Measurements from ENCODE around the gene WDR45. TPM values are rescaled to one million over a fixed set of nuclear protein-coding genes. Genes with fewer than 3 reads are reported as not detected.

The WDR45 gene
- total RNA-seq, 4 donors from 2014 or later, result 68.1 to 77.9 (median 72.7) TPM

DNA sequence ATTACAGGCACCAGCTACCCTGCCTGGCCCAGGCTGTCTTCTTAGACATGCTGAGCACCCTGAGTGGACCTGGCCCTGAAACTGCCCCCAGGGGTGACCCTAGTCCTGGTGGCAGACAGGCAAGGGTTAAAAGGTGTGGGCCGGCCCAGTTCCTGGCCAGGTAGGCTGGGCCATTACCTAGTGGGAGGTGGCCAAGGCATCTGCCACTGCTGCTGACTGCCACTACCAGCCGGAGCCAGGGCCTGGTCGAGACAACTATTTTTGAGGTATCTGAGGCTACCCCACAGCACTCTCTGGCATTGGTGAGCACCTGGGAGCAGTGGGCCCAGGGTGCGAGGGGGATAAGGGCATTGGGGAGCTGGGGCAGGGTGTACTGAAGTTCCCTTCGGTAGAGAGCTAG, 20.9 kb downstream of the WDR45 start, which contains the start of gene CCDC120:
CCDC120 (plus strand) TSS at position 206 of the 400 bp plus-strand sequence. CDS start 3,043 bp downstream, outside the sequence.
- intact Hi-C loops (cut with DNase I), result no loop called here
- Histone ChIP-seq H3K4me1 (peaks cover 0 to 8% (median 7%) of the 10 kb centered on the region in 4 donors), H3K9me3 (peaks cover 0 to 9% (median 0%) of the 10 kb centered on the region in 4 donors), H3K4me3 (peak within 1 kb of the TSS in 1 of 4 donors; percentile 30), H3K27me3 (no peaks in the 10 kb centered on the region), H3K27ac (replicated peaks in 1 of 4) (peak within 1 kb of the TSS; percentile 23 to 46 (median 32)), H3K36me3 (peaks cover 0 to 16% (median 4%) of the 10 kb centered on the region in 4 donors)
- no peak for TF ChIP-seq POLR2AphosphoS5 (IDR thresholded peaks at IDR 0.05)
- TF ChIP-seq, protein P1, sequence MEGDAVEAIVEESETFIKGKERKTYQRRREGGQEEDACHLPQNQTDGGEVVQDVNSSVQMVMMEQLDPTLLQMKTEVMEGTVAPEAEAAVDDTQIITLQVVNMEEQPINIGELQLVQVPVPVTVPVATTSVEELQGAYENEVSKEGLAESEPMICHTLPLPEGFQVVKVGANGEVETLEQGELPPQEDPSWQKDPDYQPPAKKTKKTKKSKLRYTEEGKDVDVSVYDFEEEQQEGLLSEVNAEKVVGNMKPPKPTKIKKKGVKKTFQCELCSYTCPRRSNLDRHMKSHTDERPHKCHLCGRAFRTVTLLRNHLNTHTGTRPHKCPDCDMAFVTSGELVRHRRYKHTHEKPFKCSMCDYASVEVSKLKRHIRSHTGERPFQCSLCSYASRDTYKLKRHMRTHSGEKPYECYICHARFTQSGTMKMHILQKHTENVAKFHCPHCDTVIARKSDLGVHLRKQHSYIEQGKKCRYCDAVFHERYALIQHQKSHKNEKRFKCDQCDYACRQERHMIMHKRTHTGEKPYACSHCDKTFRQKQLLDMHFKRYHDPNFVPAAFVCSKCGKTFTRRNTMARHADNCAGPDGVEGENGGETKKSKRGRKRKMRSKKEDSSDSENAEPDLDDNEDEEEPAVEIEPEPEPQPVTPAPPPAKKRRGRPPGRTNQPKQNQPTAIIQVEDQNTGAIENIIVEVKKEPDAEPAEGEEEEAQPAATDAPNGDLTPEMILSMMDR (IDR thresholded peaks at IDR 0.05), result no peak
- no peak for TF ChIP-seq EP300 (IDR thresholded peaks at IDR 0.05)
- no peak for TF ChIP-seq POLR2A (IDR thresholded peaks at IDR 0.05; ENCODE audit: low read depth)
- DNase-seq (ENCODE audit: extremely low spot score), result no peak
- WGBS, result 70% methylated on average over 5 of the region's 5 CpGs

DNA sequence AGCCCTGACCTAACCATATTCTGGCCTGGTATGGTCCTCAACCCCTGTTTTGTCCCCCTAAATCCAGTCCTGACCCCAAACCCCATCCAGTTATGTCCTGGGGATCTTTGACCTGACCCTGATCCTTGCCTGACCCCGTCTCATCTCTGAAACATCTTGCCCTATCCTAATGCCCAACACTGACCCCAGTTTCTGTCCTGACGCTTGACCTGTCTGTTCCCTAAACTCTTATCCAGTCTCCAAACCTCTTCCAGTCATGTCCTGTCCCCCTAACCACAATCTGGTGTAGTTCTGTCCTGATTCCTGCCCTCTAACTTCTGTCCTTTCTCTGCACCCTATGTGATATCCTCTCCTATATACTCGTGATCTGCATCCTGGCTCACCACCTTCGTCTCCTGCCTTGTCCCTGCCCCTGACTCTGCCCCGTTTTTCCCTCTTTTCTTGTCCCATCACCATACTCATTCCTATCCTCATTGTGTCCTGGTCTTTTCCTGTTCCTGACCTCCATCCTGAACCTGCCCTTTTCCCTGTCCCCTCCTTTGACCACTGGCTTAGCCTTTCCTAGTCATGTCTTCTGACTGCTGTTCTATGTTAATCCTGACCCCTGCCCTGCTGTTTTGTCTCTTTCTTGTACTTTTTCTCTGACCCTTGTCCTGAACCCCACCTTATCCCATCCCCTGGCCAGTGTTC, 25.5 kb downstream of the WDR45 start:
- DNase-seq (ENCODE audit: extremely low spot score), result no peak
- Histone ChIP-seq H3K4me1 (peaks cover 0 to 12% (median 6%) of the 10 kb centered on the region in 4 donors), H3K27ac (replicated peaks in 1 of 4) (peak overlapping the region; percentile 86 to 91 (median 88)), H3K36me3 (no peaks in the 10 kb centered on the region), H3K4me3 (peak overlapping the region; percentile 66 to 72 (median 71)), H3K9me3 (peaks cover 0 to 18% (median 0%) of the 10 kb centered on the region in 4 donors), H3K27me3 (no peaks in the 10 kb centered on the region)
- 79% methylated on average over 5 of the region's 5 CpGs for WGBS
- TF ChIP-seq, protein P1 (IDR thresholded peaks at IDR 0.05), result no peak
- TF ChIP-seq EP300 (IDR thresholded peaks at IDR 0.05), result no peak
- no peak for TF ChIP-seq POLR2AphosphoS5 (IDR thresholded peaks at IDR 0.05)
- TF ChIP-seq POLR2A (IDR thresholded peaks at IDR 0.05; ENCODE audit: low read depth), result no peak
- intact Hi-C loops (cut with DNase I), result no loop called here

DNA sequence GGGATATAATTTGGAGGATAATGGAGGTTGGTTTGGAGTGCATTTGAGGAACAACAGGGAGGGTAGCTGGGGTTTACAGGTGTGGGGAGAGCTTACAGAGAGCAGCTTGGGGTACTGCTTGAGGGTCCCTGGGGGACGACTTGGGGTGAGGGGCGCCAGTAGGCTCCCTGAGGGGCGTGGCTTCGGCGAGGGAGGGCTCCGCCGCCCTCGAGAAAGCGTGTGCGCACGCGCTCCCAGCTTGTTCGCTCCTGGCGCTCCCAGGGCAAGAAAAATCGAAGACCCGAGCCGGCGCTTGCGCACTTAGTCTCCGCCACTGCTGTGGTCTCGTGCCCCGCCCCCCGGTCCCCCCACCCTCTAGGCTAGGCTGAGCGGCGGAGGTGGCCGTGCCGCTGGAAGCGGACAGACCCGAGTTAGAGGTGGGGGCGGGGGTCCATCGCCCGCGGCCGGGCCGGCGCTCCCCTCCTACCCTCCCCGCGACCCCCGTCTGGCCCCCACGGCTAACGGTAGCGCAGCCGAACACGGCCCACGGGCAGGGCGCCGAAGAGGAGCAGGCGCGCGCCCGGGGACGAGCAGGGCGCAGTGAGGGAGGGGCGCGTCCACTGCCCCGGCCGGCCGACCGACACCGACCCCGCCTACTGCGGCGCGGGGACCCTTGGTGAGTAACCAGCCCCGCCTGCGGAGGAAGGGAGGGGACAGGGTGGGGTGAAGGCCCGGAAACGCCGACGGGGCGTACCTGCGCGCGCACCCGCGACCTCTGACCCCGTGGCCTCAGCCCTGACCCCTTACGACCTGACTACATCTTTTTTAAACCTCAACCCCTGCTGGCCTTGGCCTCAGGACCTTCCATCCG, 26.2 kb downstream of the WDR45 start:
- H3K36me3 ChIP-seq, result no peaks in the 10 kb centered on the region
- no peak for DNase-seq (ENCODE audit: extremely low spot score)
- intact Hi-C loops (cut with DNase I), result no loop called here
- TF ChIP-seq POLR2A (IDR thresholded peaks at IDR 0.05; ENCODE audit: low read depth) (no peak), EP300 (IDR thresholded peaks at IDR 0.05) (no peak), POLR2AphosphoS5 (IDR thresholded peaks at IDR 0.05) (peak; percentile 32 to 55)
- peaks cover 0 to 6% (median 0%) of the 10 kb centered on the region in 4 donors for H3K4me1 ChIP-seq
- peaks cover 0 to 18% (median 0%) of the 10 kb centered on the region in 4 donors for H3K9me3 ChIP-seq
- H3K4me3 ChIP-seq, result peak overlapping the region; percentile 66 to 72 (median 71)
- no peaks in the 10 kb centered on the region for H3K27me3 ChIP-seq
- peak overlapping the region; percentile 86 to 91 (median 88) for H3K27ac ChIP-seq (replicated peaks in 1 of 4)
- 53% methylated on average over 27 of the region's 79 CpGs for WGBS

DNA sequence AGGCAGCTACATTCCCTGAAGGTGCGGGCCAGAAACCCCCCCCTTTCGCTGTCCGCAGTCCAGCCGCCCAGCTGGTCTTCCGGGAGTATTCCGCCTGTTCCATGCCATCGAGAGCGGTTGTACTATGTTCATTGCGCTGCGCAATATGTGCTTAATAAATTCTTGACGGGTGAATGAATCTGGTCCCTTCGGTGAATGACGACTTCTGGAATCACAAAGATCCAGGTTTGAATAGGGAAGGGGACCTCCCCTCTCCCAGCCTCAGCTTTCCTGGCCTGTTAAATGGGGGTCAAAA, 35.8 kb downstream of the WDR45 start:
- intact Hi-C loops (cut with DNase I), result no loop called here
- DNase-seq (ENCODE audit: extremely low spot score), result no peak

More for the DNA sequence above, 35.8 kb downstream of the WDR45 start:
- TF ChIP-seq, protein P1 (IDR thresholded peaks at IDR 0.05), result no peak
- TF ChIP-seq POLR2A (IDR thresholded peaks at IDR 0.05; ENCODE audit: low read depth), result no peak
- TF ChIP-seq POLR2AphosphoS5 (IDR thresholded peaks at IDR 0.05), result peak in 1 of 2 donors; percentile 3
- TF ChIP-seq EP300 (IDR thresholded peaks at IDR 0.05), result no peak
- Histone ChIP-seq H3K27me3 (no peaks in the 10 kb centered on the region), H3K9me3 (no peaks in the 10 kb centered on the region), H3K4me1 (peaks cover 13 to 30% (median 24%) of the 10 kb centered on the region in 4 donors), H3K36me3 (peaks cover 3 to 7% (median 5%) of the 10 kb centered on the region in 4 donors), H3K4me3 (peak overlapping the region; percentile 9 to 24 (median 16)), H3K27ac (replicated peaks in 1 of 4) (peak overlapping the region; percentile 69 to 80 (median 78))
- WGBS, result 36% methylated on average over 13 of the region's 13 CpGs
